Kidney capillary endothelial cell (primary cell): ENCODE results near the gene TMEM44.
A peak's percentile ranks its signal among the peaks of the same experiment; 100 is the strongest.
"Not testable (repeated sequence)": the region's sequence is repeated elsewhere in the genome, so short reads cannot be mapped to it uniquely, and the experiment has no call there.

Source experiments
- DNase-seq: peaks from one replicate; pipeline ENCODE4 v3.0.0-alpha.2; 2018; ENCODE audit warnings: low spot score

TMEM44 gene

DNA sequence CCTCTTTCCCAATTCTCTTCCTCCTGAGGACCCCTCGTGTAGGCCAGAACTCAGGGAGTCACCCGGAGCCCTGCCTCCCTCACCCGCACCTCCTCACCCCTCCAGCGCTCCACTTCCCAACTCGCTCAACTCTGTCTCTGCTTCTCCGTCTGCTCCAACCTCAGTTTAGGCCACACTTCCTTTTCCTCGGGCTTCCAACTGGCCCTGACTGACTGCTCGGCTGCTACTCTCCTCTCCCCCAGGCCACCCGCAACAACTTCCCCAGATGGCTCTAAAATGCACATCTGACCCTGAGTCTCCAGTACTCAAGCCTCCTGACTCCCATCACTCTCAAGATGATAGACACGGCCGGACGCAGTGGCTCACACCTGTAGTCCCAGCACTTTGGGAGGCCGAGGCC, 23.6 kb downstream of the TMEM44 start:
- DNase-seq = no peak

DNA sequence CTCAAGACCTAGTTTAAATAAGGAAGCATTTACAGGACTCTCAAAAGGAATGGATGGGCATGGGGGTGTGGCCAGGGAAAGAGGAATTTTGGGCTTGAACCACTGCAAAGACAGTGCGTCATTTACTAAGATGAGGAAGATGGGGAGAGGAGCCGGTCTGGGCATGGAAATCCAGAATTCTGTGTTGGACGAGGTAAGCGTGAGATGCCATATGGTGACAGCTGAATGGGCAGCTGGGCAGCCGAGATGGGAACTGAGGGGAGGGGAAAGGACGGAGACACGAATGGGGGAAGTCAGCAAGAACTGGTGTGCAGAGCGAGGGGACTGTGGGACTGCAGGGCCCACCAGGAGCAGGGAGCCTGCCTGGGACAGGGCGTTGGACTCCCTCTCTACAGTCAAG, 24.2 kb downstream of the TMEM44 start:
- no peak for DNase-seq

DNA sequence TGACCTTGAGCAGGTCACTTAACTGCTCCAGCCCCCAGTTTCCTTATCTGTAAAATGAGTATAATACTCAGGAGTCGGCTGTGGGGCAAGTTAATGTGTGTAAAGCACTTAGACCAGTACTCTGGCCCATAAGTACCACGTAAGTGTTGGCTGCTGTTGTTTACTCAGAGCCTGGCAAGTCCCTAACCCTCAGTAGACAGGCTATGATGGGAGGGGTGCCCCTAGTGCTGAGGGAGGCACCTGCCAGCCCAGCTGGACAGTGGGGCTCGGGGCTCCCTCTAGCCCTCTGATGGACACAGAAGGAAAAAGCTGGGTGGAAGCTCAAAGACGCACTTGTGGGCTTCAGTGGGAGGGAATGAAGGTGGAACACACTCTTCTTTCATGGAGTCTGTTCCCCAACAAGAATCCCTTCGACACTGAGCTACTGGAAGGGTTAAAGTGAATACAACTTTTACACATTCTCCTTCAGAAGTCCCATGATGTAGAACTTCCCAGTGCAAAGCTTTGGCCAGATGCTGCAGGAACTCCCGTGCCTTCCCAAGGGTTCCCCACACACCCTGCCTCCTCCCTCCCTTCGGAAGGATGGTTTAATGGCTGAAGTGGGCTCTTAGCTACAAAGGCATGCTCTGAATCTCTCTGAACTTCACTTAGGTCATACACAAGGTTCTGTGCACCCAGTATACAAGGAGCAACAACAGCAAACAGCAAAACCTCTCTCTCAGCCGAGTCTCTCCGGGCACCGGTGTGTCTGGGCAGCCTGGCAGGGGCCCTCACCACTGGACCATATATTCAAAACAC, 25.4 kb downstream of the TMEM44 start:
- no peak for DNase-seq

DNA sequence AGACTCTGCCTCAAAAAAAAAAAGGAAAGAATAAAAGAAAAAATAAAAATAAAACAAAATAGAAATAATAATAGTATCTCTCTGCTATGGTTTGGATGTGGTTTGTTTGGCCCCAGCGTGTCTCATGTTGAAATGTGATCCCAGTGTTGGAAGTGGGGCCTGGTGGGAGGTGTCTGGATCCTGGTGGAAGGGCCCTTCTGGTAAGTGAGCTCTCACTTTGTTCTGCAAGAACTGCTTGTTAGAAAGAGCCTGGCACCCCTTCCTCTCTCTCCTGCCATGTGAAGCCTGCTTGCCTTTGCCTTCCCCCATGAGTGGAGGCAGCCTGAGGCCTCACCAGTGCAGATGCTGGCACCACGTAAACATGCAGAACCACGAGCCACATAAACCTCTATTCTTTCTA, 26.3 kb downstream of the TMEM44 start:
- no peak for DNase-seq

DNA sequence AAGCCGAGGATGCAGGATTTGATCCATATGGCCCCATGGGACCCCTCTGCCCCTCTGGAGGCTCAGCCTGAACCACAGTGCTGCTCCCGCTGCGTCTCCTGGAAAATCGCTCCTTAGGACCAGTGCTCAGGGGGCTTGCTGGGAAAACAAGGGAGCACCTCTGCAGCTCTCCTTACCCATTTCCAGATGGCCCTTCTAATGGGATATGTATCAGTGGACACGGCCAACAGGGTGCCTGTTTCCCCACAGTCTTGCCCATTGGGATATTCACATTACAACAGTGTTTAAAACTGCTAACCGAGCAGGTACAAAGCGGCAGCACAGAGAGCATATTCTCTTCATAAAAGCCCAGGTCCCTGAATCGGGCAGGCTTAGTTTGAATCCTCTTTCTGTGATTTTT, 27.1 kb downstream of the TMEM44 start:
- no peak for DNase-seq

DNA sequence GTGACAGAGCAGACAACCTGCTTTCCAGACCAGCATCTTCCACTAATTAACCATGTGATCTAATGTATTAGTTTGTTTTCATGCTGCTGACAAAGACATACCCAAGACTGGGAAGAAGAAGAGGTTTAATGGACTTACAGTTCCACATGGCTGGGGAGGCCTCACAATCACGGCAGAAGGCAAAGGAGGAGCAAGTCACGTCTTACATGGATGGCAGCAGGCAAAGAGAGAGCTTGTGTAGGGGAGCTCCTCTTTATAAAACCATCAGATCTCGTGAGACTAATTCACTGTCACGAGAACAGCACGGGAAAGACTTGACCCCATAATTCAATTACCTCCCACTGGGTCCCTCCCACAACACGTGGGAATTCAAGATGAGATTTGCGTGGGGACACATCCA, 27.9 kb downstream of the TMEM44 start:
- DNase-seq = not testable (repeated sequence)

DNA sequence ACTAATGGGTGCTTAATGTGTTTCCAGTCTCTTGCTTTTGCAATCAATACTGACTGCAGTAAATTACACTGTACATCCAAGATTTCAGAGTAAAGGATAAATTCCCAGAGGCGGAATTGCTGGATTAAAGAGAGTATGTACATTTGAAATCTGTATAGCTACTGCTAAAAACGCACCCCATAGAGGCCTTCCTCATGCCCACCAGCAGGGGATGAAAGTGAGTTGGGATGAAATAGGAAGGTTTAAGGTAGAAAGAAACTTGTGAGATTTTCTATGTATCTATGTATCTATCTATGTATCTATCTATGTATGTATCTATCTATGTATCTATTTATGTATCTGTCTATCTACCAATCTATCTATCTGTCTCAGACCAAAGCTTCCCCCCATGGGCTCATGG, 28.4 kb downstream of the TMEM44 start:
- no peak for DNase-seq

DNA sequence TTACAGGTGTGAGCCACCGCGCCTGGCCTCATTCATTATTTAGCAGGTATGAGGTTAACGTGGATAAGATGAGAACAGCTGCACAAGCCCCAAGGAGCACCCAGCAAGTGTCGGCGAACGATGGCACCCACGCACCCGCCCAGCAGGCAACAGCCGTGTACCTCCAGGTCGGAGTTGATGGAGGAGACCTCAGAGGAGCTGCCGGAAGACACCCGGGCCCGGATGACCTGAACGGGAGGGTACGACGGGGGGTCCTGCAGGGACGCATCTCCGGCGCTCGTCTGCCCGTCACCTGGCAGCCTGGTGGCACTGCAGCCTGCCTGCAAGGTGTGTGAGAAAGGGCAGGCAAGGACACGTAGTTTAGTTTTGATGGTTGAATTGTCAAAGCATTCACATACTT, 29.1 kb downstream of the TMEM44 start:
- no peak for DNase-seq

DNA sequence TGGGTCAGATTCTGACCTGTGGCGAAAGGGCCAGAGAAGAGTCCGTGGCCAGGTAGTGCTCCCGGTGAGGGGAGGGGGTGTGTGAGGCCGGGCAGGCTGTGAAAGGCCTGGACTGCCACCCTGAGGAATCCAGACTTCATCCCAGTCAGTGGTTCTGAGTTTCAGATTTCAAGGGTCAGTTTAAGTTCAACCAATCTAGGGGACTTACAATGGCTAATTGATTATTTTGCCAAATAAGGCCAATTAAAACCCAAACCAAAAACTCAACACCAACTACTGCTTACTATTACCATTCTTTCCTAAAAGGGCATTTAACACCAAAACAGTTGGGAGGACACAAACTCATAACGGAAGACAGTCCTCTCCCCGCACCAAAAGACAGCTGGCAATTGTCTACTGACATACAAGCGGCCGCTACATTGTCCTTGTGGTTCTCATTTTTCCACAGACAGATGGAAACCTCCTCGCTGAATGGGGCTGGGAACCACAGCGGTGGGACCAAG, 30.5 kb downstream of the TMEM44 start:
- no peak for DNase-seq

DNA sequence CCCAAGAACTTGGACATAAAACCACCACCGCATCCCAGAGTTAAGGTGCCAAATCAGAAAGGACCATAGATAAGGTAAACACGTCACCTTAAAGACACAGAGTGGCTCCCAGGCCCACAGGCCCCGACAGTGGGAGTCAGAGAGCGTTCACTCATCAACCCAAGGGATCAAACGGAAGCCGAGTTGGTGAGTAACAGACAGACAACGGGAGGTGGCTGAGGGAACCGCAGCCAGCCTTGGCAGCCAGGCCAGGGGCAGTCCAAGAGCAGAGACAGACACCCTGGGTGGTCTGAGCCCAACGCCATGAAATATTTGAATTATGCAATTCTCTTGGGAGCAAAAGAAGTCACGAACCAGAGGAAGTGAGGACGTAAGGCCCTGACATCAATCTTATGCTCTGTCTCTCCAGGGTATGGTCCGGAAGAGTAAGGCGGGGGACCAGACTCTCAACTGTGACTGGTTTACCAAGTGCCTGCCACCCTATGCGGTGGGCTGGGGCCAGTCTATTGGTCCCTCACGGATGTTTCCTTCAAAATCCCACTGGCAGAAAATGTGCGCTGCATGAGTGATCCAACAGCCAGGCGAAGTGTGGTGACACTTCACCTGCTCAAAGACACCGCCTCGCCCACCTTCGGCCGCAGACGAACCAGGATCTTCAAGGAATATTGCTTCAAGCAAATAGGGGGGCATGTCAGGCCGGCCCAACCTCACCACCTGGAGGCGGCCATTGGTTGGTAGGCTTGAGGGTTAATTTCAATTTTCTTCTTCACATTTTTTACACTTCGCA, 34.3 kb downstream of the TMEM44 start:
- no peak for DNase-seq

DNA sequence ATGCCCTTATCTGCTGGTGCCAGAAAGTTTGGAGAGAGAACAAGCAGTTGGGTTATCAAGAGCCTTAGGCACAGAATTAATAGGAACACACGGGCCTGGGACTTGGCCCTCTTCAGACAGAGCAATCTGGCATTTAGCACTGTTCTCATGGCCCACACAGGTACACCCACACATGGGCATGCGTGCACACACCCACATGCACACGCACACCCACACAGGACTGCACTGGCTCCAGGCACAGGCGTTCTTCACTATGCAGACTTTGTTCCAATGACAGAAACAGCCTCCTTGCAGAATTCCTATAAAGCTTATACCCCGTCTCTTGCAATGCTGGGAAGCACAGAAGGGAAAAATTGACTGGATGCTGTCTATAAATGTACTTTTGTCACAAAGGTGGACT, 36.3 kb downstream of the TMEM44 start:
- DNase-seq = no peak

DNA sequence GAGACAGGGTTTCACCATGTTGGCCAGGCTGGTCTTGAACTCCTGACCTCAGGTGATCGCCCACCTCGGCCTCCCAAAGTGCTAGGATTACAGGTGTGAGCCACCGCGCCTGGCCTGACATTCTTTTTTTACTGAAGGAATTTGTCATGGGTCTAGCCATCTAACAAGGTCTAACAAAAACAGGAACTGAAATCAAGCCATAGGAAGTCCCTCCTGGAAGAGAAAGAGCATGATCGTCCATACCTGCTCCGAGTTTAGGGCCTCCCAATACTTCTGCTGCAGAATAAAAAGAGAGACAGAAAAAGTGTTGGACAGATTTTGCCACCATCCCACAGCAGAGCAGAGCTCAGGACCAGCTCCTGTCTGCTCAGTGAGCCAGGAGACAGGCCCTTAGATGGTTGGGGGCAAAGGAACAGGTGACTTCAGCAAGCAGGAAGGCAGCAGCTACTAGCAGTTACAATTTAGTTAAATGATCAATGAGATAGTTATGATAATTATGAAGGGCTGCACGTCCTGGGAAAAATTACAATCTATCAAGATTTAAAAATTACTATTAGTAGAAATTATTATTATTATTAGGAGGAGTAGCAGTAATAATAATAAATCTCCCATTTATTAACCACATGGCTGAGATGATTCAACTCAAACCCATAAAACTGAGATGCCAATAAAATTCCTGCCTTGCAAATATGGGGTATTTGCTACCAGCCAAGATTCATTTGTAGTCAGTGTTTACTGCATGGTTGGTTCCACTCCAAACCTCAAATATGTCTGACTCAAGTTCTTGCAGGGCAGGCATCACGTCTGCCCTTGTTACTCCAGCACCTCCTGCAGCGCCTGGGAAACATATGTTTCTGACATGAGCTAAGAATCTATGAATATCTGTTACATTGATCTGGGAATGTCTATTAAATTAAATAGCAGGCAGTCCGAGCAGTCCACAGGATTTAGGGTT, 40.1 kb downstream of the TMEM44 start:
- no peak for DNase-seq

DNA sequence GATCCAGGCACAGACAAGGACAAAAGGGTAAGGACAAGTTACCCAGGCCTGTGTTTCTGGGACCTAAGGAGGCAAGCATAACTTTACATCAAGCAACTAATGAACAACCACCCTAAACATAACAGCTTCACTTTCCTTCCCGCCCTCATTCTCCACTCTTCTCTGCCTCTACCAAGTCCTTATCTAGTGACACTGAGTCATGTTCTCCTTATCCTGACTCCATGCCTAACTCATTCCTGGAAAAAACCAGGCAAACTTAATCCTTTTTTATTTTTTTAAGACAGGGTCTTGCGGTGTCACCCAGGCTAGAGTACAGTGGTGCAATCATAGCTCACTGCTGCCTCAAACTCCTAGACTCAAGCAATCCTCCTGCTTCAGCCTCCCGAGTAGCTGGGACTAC, 44.5 kb downstream of the TMEM44 start:
- no peak for DNase-seq

DNA sequence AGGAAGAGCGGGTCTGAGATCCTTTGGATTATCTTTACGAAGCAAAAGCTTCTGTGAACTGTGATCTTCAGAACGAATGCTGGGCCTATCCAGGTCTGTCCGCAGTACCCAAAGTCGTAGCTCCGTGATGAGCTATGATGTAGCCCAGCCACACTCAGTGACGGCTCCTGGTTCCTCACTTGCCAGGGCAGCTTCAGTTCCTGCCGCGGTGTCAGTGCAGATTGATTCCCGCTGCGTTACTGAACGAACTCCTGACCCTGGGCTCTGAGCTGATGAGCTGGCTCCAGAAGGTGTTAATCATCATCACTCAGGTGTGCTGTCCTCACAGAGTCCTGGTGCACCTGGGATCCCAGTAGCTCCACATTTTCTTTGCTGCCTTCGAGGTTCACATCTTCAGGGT, 45.0 kb downstream of the TMEM44 start:
- DNase-seq = no peak

DNA sequence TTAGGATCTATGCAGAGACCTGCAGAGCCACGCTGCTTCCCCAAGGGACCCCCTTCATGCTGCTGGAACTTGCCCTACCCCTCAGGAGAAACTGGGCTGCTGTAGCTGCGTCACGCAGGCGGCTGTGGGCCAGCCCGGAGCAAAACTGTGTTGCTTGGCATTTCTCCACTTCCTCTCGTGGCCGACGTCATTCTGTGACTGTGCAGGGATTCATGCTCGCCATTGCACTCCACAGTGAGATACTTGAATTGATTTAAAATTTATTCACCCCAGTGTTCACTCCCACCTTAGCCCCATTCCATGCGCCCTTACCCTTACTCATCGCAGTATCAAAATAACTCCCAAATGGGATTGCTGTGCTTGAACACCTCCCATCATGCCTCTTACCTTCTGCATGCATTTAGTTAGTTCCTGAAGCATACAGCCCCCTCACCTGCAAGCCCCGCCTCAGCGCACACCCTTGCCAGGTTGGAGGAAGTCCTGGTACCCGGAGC, 45.7 kb downstream of the TMEM44 start:
- no peak for DNase-seq

DNA sequence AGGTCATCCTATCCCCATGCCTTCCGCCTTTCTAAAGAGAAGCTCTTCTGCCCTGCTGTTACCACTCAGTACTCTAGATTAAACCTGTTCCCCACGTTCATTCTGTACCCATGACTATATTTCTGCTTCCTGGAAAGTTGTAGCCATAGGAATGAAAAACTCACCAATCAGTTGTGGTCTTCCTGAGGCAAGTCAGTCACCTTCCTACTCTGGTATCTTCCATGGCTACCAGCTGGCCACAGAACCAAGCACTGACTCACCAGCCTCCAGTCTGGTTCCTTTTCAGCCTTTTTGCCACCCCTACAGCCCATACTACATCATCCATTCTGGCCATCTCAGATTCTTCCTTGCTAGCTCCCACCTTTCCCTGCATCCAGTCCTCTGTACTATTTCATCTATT, 46.4 kb downstream of the TMEM44 start:
- no peak for DNase-seq

DNA sequence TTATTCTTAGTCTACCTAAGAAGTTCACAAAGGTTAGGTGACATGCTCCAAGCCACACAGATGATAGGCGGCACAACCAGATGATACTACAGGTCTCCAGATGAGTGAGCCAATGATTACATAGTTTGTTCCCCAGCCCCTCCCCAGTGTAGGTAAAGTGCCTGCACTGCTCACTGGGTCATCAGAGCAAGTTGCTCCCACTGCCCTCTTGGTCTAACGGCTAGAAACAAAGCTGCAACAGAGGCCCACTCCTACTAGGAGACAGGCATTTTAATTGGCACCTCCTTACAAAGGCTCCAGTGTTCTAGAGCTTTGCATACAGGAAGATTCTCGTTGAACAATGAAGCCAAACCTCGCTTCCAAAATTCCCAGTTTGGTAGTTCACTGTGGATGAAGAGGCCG, 47.3 kb downstream of the TMEM44 start:
- no peak for DNase-seq

DNA sequence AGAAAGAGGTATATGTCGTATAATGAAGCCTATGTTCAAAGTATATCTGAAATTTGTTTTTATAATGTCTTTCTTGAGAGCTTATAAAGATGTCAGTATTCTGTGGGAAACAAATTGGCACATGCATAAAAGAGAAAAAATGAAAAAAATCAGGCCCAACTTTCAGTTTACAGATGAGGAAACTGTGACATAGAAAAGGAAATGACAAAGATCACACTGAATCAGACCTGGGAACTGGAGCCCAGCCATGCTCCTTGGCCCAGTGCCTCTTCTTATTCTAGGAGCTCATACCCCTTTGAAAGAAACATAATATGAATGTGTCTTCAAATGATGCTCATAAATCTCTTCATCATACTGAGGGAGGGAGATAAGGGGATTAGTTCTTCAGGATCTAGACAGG, 48.4 kb downstream of the TMEM44 start:
- peak; percentile 75 for DNase-seq

DNA sequence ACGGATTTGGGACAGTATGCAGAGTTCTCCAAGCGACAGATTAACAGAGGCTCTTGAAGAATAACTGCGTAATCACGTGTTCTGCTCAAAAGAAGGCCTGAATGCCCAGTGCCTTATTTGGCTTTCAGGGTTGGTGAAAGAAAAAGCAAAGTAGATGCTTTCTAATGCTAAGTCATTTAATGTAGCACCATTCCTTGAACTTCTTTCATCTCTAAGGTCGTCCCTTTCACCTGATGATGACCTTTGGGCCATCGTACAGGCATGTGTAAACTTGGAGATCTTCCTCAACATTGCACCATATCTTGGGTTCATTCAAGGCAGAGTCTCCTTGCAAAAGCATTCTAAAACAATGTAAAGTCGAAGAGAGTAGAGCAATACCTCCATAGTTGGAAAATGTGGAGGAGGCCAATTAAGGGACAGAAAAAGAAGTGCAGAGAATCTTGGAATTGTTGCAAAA, 48.9 kb downstream of the TMEM44 start:
- DNase-seq = no peak

DNA sequence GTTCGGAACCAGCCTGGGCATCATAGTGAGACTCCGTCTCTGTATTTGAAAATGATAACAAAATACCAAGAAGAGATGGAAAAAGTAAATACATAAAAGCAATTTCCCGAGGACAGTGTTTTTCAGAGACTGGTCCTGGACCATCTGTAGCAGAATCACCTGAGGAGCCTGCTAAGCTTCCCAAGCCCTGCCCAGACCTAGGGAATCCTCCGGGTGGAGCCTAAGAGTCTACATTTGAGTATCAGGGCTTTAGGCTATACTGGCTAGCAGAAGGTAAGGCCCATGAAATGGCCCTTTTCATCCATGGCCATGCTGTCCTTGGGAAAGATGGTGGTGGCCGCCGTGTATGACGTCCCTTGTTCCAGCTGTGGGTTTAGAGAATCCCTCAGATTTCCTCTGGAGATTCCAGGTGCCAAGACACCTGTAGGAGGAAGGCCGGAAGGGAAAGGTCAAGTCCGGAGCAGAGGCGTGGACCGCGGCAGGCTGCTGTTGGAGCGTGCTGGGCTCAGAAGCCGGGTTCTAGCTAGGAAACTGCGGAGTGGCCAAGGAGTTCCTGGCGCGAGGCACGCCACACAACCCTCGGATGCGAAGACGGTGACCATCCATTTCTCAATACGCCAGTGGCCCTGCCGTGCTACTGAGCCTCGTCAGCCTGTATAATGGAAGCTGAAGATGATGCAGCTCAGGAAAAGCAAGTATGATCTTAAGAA, 50.9 kb downstream of the TMEM44 start:
- DNase-seq = no peak

DNA sequence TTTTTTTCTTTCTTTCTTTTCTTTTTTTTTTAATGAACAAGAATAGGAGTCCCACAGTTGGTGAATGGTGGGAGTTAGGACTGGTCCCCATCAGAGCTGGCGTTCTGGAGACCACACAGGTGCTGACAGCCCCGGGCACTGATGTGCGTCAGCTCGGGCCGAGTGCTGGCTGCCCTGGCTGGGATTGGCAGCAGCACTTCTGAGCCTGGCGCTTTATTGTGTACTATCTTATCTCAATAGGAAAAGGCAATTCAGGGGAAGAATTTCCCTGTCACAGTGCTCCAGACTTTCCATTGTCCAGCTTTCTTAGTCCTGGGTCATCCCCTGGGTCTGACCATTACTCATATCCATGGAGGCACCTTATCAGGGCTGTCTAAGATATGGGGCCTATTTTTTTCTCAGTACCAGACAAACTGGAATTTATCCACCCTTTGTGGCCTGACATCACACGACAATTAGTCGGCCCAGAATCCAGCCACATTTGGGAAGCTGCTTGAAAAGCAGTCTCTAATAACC, 54.1 kb downstream of the TMEM44 start:
- peak; percentile 56 for DNase-seq
